Mucosa of gallbladder (tissue), 1 donor: ENCODE data around the gene ZNF445. TPM values are rescaled to one million over a fixed set of nuclear protein-coding genes. Genes with fewer than 3 reads are reported as not detected.
"Not testable (repeated sequence)": the region's sequence is repeated elsewhere in the genome, so short reads cannot be mapped to it uniquely, and the experiment has no call there.

Experiments
- DNase-seq: peaks from one replicate; pipeline ENCODE4 v3.0.0-alpha.2; 2020; ENCODE audit warnings: low spot score
- total RNA-seq: library from RNA; stranded (reverse); gene quantifications from one replicate; pipeline ENCODE4 v1.2.1, GENCODE V29; 2021
- donor health status: DM: no; HTN: no; CAD: no.

The ZNF445 gene
- total RNA-seq, 1 donor from 2014 or later, result 28.0 TPM

DNA sequence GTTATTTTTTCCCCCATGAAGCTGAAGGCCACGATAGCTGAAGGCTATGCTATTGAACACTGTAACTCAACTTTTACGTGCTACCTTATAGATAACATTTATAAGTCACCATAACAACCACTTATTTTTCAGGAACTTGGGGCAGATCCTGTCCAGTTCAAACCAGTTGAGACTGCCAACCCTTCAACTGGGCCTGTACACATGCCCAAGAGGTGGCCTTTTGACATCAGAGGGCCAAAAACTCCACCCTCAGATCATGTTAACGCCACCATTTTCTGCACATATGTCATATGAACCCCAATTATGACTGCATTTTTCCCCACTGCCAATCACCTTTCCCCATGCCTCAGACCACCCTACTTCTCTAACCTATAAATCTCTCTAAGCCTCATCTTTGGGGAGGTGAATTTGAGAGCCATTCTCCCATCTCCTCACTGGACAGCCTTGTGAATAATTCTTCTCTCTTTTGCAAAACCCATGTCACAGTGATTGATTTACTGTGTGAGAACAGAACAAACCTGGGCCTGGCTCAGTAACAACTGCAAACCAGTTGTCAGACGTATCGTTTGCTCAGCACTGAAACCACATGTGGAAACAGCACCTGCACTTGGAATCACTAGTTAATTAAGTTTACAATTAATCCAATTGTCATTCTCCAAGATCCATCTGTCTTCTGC, 42.5 kb downstream of the ZNF445 start:
- no peak for DNase-seq

GRCh38 chr3:44430466-44430865, 47.0 kb downstream of the ZNF445 start:
- no peak for DNase-seq

- DNase-seq, result no peak
These were observed 48.0 kb downstream of the ZNF445 start for GRCh38 chr3:44429459-44429858.

- no peak for DNase-seq
These were observed 48.6 kb downstream of the ZNF445 start for GRCh38 chr3:44428910-44429309.

- no peak for DNase-seq
These were observed 49.8 kb downstream of the ZNF445 start for GRCh38 chr3:44427683-44428082.

- DNase-seq, result no peak
These were observed 52.7 kb downstream of the ZNF445 start for GRCh38 chr3:44424758-44425157.

GRCh38 chr3:44421280-44421679, 56.2 kb downstream of the ZNF445 start:
- no peak for DNase-seq

DNA sequence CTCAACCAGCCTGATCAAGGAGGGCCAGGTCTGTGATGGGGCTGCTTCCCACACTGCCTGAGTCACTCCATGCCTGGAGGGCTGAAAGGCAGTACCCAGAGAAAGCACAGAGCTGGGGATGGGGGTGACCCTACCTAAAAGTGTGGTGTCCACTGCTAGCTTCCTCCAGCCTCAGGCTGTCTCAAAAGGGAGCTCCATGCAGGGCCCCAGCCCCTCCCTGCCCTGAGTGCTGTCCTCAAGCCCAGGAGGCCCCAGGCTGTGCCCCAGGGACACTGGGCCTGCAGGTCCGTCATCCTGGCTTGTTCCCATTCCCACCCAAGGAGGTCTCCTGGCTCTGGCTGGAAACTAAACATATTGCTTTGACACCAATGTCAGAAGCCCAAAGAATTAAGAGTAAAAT, 56.8 kb downstream of the ZNF445 start:
- no peak for DNase-seq

DNA sequence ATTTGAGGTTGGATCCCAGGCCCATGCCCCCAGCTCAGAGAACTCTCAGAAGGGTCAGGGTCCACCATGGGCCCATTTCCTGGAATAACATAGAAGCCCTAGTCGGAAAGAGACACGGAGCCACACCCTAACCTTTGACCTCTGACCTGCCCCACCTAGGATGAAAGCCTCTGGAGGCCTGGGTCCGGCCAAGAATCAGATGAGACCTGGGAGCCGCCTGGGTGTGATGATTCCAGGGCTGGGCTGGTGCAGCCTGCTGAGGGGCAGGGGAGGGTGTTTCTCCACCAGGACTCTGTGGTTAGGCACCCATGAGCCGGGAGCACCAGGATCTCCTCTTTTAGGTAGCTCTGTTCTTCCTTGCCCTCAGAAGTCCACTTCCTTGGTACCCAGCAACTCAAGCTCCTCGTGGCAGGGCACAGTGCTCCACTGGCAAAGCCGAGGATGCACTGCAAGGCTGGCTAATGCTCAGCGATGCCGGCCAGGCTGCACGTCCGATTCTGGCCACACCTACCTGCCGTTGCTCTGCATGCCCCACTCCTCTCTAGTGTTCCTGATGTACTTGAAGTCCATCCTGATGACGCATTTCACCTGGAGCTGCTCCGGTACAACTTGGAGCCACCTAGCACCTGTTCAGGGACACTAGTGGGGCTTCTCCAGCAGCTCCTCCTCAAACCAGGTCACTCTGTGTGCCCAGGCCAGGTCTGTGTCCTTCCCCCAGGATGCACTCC, 57.4 kb downstream of the ZNF445 start:
- DNase-seq, result no peak

DNA sequence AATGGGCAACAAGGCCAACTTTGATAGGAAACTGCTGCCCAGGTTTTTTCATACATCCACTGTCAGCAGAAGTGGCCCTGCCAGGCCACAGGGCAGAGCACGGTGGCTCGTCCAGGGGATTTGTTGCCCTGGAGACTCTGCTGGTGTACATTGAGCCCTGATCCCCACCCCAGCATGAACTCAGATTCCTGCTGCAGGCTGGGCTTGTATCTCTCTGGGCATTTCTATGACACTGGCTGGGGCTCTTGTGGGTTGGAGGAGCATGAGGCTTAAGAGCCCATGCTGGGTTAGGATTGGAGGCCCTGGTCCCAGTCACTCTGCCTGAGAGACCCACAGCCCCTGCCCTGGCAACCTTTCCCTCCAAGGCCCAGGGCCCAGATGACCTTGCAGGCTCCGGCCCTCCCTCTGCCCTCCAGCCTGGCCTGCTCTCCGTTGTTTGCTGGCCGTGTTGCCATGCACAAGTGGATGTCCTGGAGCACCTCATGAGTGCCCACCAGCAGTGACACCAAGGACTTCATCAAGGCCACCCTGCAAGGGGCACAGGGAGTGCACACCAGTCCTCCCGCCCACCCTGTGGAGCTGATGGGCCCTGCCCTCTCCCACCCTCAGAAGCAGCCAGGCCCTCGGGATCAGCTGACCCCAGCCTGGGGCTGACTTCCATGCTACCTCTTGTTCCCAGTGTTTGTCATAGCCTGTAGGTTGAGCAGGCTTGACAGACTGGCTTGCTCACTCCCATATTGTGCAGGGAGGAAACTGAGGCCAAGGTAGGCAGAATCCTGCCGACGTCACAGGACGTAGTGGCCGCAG, 58.2 kb downstream of the ZNF445 start:
- DNase-seq, result no peak

DNA sequence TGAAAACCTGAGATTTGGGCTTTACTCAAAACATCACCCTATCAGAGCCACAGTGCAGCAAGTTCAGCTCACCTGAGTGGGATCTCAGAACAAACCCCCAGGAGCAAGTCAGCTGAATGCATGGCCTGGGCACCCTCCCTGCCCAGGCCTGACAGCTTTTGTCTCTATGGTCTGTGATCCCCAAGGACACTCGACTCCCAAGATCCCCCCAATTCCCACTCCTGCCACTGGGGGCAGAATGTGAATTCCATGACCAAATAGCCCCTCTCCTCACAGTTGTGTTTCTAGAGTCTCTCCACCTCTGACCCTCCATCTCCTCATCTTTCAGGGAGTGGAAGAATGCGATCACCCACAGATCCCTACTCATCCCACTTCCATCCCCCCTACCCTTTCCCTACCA, 58.9 kb downstream of the ZNF445 start:
- DNase-seq, result no peak

DNA sequence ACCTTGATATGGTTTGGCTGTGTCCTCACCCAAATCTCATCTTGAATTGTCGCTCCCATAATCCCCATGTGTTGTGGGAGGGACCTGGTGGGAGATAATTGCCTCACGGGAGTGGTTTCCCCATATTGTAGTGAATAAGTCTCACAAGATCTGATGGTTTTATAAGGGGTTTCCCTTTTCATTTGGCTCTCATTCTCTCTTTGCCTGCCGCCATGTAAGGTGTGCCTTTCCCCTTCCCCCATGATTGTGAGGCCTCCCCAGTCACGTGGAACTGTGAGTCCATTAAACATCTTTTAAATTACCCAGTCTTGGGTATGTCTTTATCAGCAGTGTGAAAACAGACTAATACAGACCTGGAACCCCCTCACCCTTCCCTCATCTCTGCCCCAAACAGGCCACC, 59.4 kb downstream of the ZNF445 start:
- not testable (repeated sequence) for DNase-seq

DNA sequence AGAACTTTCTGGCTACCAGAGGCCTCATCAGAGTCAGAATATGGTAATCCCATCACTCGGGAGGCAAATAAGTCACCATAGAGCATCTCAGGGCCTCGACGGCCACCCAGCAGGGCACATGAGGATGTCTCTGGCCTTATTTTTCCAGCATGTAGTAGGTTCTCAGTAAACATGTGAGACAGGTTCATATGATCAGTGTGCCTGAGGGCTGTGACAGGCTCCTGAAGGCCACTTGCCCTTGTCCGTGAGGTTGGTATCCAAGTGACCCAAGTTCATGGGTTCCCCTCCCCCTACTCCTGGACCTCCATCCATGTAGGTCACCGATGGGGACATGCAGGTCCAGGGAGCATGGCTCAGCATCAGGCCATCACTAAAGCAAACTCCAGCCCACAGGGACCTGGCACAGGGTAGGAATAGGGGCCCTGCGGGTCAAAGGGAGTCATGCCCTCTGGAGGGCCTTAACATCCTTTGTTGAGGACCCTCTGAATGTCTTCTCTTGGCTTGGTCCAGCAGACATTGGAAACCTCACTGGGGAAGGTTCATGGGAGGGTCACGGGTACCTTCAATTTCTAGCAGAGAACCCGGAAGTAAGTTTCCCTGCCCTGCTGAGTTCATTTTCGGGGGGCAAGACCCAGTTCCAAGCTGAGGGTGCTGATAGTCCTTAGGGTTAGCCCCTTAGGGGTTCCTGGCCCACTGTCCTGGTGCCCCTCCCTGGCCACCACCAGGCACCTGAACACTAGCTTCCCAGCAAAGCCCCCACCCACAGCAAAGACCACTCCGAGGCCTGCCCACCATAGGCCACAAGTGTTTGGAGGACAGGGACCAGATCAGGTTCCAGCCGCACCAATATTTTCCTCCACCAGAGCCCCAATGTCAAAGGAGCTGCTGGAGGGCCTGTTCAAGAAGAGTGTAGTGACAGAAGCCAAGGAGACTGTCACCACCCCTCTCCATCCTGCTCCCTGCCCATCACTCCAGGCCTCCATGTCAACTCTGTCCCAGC, 61.1 kb downstream of the ZNF445 start:
- no peak for DNase-seq

- no peak for DNase-seq
These were observed 62.0 kb downstream of the ZNF445 start for GRCh38 chr3:44415421-44415820.

GRCh38 chr3:44414517-44415090, 62.9 kb downstream of the ZNF445 start:
- no peak for DNase-seq

DNA sequence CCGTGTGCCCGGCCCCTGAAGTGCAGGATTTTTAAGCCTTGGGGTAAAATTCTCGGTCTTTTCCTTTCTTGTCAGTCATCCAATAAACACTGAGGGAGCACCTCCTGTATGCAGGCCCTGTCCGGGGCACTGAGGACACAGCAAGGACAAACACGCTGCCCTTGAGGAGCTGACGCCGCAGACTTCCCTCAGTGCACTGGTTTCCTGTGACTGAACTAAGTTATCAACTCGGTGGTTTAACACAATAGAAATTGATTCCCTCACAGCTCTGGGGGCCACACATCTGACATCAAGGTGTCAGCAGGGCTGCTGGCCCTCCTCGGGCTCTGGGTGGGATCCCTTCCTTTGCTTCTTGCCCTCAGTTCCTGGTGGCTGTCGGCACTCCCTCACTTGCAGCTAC, 65.1 kb downstream of the ZNF445 start:
- DNase-seq, result no peak

GRCh38 chr3:44411031-44411645, 66.3 kb downstream of the ZNF445 start:
- no peak for DNase-seq

DNA sequence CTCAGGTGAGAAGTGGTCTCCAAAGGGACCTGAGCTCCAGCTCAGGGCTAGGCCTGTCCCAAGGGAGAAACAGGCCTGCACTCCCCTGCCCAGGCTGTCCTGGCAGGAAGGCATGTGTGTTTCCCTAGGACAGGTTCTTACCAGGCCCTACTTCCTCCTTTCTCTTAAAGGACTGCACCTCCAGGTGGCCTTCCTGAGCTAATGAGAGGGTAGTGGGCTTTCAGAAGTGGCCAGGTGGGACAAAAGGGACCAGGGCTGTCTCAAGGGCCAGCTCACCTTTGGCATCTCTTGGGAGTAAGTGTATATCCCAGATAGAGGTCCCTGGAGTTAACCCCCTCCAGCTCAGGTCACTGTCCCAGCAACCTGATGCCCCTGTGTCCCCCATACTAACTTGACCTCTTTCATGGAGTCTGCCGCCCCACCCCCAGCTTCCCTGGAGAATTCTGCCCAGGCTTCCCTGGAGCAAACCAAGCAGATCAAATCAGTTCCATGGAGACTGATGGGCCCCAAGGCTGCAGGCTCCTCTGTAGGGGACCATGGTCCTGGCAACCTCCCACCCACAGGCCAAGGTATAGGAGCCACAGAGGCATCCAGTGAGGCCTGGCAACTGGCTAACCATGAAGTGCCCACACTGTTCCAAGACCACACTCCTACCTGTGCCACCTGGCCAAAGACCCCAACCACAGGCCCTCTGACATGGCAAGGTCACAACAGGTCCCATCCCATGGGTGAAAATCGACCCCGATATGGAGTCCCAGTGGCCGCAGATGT, 67.6 kb downstream of the ZNF445 start:
- no peak for DNase-seq

DNA sequence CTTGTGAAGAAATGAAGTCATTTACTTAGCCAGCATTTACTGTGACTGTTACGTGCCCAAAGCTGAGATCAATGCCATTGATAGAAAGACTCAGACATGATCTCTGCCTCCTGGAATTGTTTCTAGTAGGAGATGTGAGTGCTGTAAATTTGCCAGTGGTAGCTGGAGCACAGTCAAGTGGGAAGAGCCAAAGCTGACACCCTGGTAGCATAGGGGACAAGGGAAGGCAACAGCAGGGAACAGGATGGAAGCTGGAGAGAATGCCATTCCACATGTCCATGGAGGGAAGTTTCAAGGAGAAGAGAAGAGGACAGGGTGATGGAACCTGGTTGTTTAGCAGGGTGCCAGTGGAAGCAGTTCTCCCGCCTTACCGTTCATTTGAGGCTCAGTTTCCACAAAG, 74.9 kb downstream of the ZNF445 start:
- no peak for DNase-seq

DNA sequence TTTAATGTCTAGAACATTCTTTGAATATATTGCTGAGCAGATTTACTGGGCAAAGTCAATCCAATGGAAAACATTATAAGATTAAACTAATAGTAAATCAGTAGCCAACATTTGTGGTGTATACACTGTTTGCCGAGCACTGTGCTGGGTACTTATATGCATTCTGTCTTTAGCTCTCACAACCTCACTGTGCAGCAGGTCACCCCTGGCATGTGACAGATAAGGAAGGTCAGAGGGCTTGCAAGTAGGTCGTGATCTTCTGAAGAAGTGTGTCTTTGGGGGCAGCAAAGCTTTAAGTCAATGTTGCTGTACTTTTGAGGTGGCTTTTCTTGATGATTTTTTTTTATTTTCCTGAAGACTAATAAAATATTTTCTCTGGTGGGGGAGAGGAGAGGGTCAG, 76.7 kb downstream of the ZNF445 start:
- DNase-seq, result no peak
